VCaP (cell line): Measurements from ENCODE around the gene PTGDR.

Experiments used
- H3K27ac ChIP-seq: fragments of 450-650 bp; 2 replicates; pipeline ENCODE4 v1.5.1; 2017
- CTCF ChIP-seq: fragments of 450-650 bp; conservative IDR thresholded peaks from 2 replicates; pipeline ENCODE4 v1.5.1; 2017; ENCODE audit warnings: mild to moderate bottlenecking, moderate library complexity

The PTGDR gene

GRCh38 chr14:52265253-52265652 is 2.2 kb upstream of the PTGDR start:
- no peak overlapping the region for H3K27ac ChIP-seq
- TF ChIP-seq CTCF = no peak

- H3K27ac ChIP-seq = no peak overlapping the region
- TF ChIP-seq CTCF = no peak
These were observed 1.3 kb upstream of the PTGDR start for GRCh38 chr14:52266179-52266578.

DNA sequence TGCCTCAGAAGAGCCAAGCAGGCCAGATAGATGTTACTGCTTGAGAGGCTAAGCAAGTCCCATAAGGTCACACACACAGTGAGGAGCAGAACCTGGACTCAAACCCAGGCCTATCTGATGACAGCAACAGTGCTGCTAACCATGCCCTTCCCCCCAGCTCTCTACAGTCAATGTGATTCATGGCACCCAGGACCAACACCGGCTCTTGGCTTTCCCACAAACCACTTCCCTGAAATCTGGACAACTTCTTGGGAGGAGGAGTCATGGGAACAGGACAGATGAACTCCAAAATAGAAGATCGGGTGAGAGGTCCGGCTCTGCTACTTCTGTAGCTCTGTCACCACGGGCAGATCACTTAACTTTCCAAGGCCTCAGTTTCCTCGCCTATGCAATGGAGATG is 716 bp upstream of the PTGDR start:
- H3K27ac ChIP-seq = no peak overlapping the region
- no peak for TF ChIP-seq CTCF

DNA sequence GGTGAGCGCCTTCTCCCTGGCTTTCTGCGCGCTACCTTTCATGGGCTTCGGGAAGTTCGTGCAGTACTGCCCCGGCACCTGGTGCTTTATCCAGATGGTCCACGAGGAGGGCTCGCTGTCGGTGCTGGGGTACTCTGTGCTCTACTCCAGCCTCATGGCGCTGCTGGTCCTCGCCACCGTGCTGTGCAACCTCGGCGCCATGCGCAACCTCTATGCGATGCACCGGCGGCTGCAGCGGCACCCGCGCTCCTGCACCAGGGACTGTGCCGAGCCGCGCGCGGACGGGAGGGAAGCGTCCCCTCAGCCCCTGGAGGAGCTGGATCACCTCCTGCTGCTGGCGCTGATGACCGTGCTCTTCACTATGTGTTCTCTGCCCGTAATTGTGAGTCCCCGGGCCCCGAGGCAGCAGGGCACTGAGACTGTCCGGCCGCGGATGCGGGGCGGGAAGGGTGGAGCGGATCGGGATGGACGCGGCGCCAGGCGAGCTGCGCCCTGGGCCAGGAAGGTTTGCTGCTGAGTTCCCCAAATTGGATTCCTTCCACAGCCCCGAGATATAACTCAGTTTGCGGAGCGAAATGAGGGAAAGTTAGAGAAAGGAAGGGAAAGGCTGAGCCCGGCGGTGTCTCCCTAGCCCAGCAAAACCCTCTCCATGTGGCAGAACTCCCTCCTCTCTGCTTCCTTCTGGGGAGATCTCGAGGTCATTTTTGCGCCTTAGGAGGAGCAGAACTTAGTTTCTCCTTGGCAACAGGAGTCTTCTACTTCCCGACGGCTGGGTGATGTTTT is 972 bp downstream of the PTGDR start:
- no peak for TF ChIP-seq CTCF

DNA sequence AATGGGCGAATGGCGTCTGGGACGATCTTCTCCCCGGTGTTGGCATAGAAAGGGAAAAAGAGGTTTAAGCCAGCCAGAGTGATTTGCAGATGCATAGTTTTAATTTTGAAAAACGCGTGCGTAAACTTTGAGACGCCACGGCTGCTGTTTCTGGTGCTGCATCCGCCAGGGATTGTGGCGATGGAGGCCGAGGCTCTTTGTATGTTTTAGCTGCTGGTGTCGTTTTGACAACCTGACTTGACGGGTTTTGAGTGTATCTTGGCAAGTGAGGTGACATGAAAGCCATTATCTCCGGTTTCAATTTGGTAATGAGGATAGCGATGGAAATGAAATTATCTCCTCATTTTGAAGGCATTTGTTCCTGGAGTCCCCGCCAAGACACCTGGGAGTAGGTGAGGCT is 1.6 kb downstream of the PTGDR start:
- TF ChIP-seq CTCF = no peak

More for the DNA sequence above, 972 bp downstream of the PTGDR start:
- no peak overlapping the region for H3K27ac ChIP-seq

GRCh38 chr14:52269982-52270381 is 2.5 kb downstream of the PTGDR start:
- no peak overlapping the region for H3K27ac ChIP-seq
- TF ChIP-seq CTCF = no peak

More for the DNA sequence above, 1.6 kb downstream of the PTGDR start:
- no peak overlapping the region for H3K27ac ChIP-seq

DNA sequence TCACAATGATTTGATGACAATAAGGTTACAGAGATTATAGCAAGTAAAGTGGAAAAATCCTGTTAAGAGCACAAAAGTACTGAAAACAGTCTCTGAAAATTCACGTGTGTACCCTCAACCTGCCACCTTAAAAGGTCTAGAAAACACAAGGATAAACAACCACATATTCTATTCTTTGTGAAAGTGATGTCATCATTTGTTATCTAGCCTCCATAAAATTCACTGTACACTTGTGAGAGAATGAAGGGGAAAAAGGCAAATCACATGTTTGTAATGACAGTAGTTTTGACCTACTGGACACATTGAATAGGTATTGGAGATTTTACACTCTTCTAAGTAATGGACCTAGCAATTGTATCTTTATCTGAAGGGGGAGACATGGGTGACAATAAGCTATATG is 4.0 kb downstream of the PTGDR start:
- H3K27ac ChIP-seq = no peak overlapping the region
- no peak for TF ChIP-seq CTCF
